Right ventricle myocardium inferior (tissue), 1 donor: Measurements from ENCODE around the gene FIZ1. TPM values are rescaled to one million over a fixed set of nuclear protein-coding genes. Genes with fewer than 3 reads are reported as not detected.

Experiments
- ATAC-seq: fragments of 200-7000 bp; cut with Tn5 transposase; one replicate; pipeline ENCODE4 v1.9.1; 2020; ENCODE audit warnings: mild to moderate bottlenecking, moderate library complexity
- DNase-seq: peaks from one replicate; pipeline ENCODE4 v3.0.0; 2021; ENCODE audit errors: missing footprints
- intact Hi-C: fragments of 100-400 bp; cut with DNase I; formaldehyde crosslinking; loops from one replicate; pipeline ENCODE4 v1.11.0; 2022
- total RNA-seq: library from RNA; stranded (reverse); fragmentation: NEBNext Ultra II Directional; extraction: Animal tissue kit (Norgen Biotek cat#: 25700); gene quantifications from one replicate; pipeline ENCODE4 v1.2.1, GENCODE V29; 2021
- donor health status: DM: no; HTN: yes; CAD: no; lungs with severe emphysema.

Gene FIZ1
- total RNA-seq, 1 donor from 2014 or later, result 14.8 TPM

- DNase-seq (no peak), ATAC-seq (no peak)
- intact Hi-C loops, result no loop called here
These were observed 39.6 kb downstream of the FIZ1 start for GRCh38 chr19:55559684-55560083.

- intact Hi-C loops, result no loop called here
- ATAC-seq (no peak), DNase-seq (no peak)
These were observed 44.6 kb downstream of the FIZ1 start for GRCh38 chr19:55554741-55555152.

- intact Hi-C loops, result no loop called here
- no peak for DNase-seq
- ATAC-seq, result no peak
These were observed 45.0 kb downstream of the FIZ1 start for GRCh38 chr19:55554302-55554701.

GRCh38 chr19:55553217-55554182 lies 45.8 kb downstream of the FIZ1 start:
- ATAC-seq (no peak), DNase-seq (no peak)
- intact Hi-C loops, result no loop called here

- no peak for ATAC-seq
- no peak for DNase-seq
- intact Hi-C loops, result no loop called here
These were observed 46.7 kb downstream of the FIZ1 start for GRCh38 chr19:55552620-55553019.

GRCh38 chr19:55552206-55552605 lies 47.1 kb downstream of the FIZ1 start:
- ATAC-seq (no peak), DNase-seq (no peak)
- intact Hi-C loops, result no loop called here

- ATAC-seq (no peak), DNase-seq (no peak)
- intact Hi-C loops, result no loop called here
These were observed 49.0 kb downstream of the FIZ1 start for GRCh38 chr19:55550321-55550650.

GRCh38 chr19:55549500-55550320 lies 49.6 kb downstream of the FIZ1 start:
- intact Hi-C loops, result loop anchor here (5.0 kb wide), 1 partner anchor 33 kb away; the partner anchor contains the start of gene ZNF579
- DNase-seq, result no peak
- ATAC-seq, result no peak

- ATAC-seq (peak; percentile 72), DNase-seq (peak; percentile 87)
- intact Hi-C loops, result loop anchor here (1.0 to 5.0 kb wide), 3 partner anchors 16 to 54 kb away; partner anchors contain the start of gene ZNF579
These were observed 52.3 kb downstream of the FIZ1 start for GRCh38 chr19:55546822-55547614.

- ATAC-seq (peak; percentile 89), DNase-seq (no peak)
- intact Hi-C loops, result loop anchor here (1.0 to 5.0 kb wide), 2 partner anchors 36 to 55 kb away; partner anchors contain the start of gene ZNF579
These were observed 53.3 kb downstream of the FIZ1 start for GRCh38 chr19:55546011-55546410.

- no peak for ATAC-seq
- no peak for DNase-seq
- intact Hi-C loops, result loop anchor here (5.0 kb wide), 1 partner anchor 37 kb away; the partner anchor contains the start of gene ZNF579
These were observed 53.9 kb downstream of the FIZ1 start, which contains the start of gene SBK3 for GRCh38 chr19:55545443-55545842. Gene SBK3 (minus strand): TSS chr19:55545543. CDS start chr19:55545543, 0 bp downstream.

- no peak for DNase-seq
- intact Hi-C loops, result loop anchor here (5.0 kb wide), 1 partner anchor 37 kb away; the partner anchor contains the start of gene ZNF579
These were observed 54.4 kb downstream of the FIZ1 start for GRCh38 chr19:55544776-55545439.

GRCh38 chr19:55544014-55544413 lies 55.3 kb downstream of the FIZ1 start:
- DNase-seq (no peak), ATAC-seq (no peak)
- intact Hi-C loops, result no loop called here

More at GRCh38 chr19:55544776-55545439, 54.4 kb downstream of the FIZ1 start:
- no peak for ATAC-seq

- intact Hi-C loops, result no loop called here
- no peak for ATAC-seq
- DNase-seq, result no peak
These were observed 55.8 kb downstream of the FIZ1 start for GRCh38 chr19:55543567-55543966.

GRCh38 chr19:55542292-55542855 lies 56.9 kb downstream of the FIZ1 start:
- intact Hi-C loops, result no loop called here
- ATAC-seq, result no peak
- no peak for DNase-seq
